HCT116 (cell line): ENCODE measurements around the gene PRPF40A. TPM values are rescaled to one million over a fixed set of nuclear protein-coding genes. Genes with fewer than 3 reads are reported as not detected.

Experiments used
- ATAC-seq: fragments of 200-7000 bp; cut with Tn5 transposase; 2 replicates; pipeline ENCODE4 v1.9.1; 2020; ENCODE audit warnings: mild to moderate bottlenecking, moderate library complexity
- BruUV-seq: library from RNA; stranded (reverse); fragments of 400-500 nt; replicated peaks from 2 replicates; lab custom pipeline; 2021; lab: Mats Ljungman, UMichigan
- CTCF ChIA-PET: fragments of 300-600 bp; sonication (Branson Sonifier 250); formaldehyde crosslinking; loops from one replicate; lab custom pipeline; 2021; ENCODE audit warnings: antibody characterized with exemption; lab: Charles Lee
- POLR2A ChIA-PET: fragments of 300-600, 350-600 bp; sonication (Branson Sonifier 250); formaldehyde crosslinking; loops from one replicate; lab custom pipeline; 2021; ENCODE audit warnings: antibody characterized with exemption; lab: Charles Lee
- RAD21 ChIA-PET, 2 experiments: fragments of 300-600 bp; sonication (Branson Sonifier 250); formaldehyde crosslinking; loops; one replicate each; lab custom pipeline; 2023; ENCODE audit warnings: low total read pairs in 2 of 2; ENCODE audit not compliant: uncharacterized antibody in 2 of 2, unreplicated experiment in 2 of 2, low non-redundant PET in 1 of 2; lab: Charles Lee
- DNase-seq: peaks from one replicate; pipeline ENCODE4 v3.0.0-alpha.2; 2010; ENCODE audit warnings: low read depth, low spot score
- H2AFZ ChIP-seq: fragments of 200-600 bp; shearing (Covaris generic), sonication (generic); 2 replicates; pipeline ENCODE4 v1.6.1; 2017; ENCODE audit warnings: low read depth, mixed run types, mixed read lengths, antibody characterized with exemption, low read length; ENCODE audit not compliant: poor library complexity, severe bottlenecking
- H3K27ac ChIP-seq: 2 replicates; pipeline ENCODE4 v1.5.1; 2012; ENCODE audit warnings: low read depth, low read length
- H3K27me3 ChIP-seq: fragments of 200-600 bp; sonication (generic); 2 replicates; pipeline ENCODE4 v1.6.1; 2016; ENCODE audit warnings: mixed run types, low read length, mixed read lengths; ENCODE audit not compliant: insufficient read depth
- H3K36me3 ChIP-seq, 2 experiments: fragments of 200-500 bp in 1 of 2; fragments of 200-600 bp in 1 of 2; sonication (Bioruptor generic) in 1 of 2; sonication (generic) in 1 of 2; 2 replicates each; pipeline versions ENCODE4 v1.5.1 to v1.6.1; 2014 to 2016; ENCODE audit warnings: low read length in 2 of 2, inconsistent platforms in 1 of 2, mixed read lengths in 1 of 2, mixed run types in 1 of 2; ENCODE audit not compliant: insufficient read depth in 2 of 2, control insufficient read depth in 1 of 2
- H3K4me1 ChIP-seq, 2 experiments: fragments of 200-600 bp in 1 of 2; sonication (generic) in 1 of 2; 2 replicates each; pipeline versions ENCODE4 v1.5.1 to v1.6.1; 2012 to 2017; ENCODE audit warnings: low read length in 2 of 2, inconsistent platforms in 1 of 2, mild to moderate bottlenecking in 1 of 2, mixed read lengths in 1 of 2, mixed run types in 1 of 2, moderate library complexity in 1 of 2; ENCODE audit not compliant: insufficient read depth in 2 of 2, control insufficient read depth in 1 of 2
- H3K4me2 ChIP-seq: fragments of 200-600 bp; sonication (generic); 2 replicates; pipeline ENCODE4 v1.6.1; 2017; ENCODE audit warnings: mixed run types, low read length, mixed read lengths
- H3K4me3 ChIP-seq, 2 experiments: fragments of 200-600 bp in 1 of 2; sonication (generic) in 1 of 2; replicated peaks in 1 of 2; 2 replicates each; pipeline ENCODE4 v1.5.1; 2011 to 2016; ENCODE audit warnings: low read length in 2 of 2, control low read depth in 1 of 2, low read depth in 1 of 2, mild to moderate bottlenecking in 1 of 2, mixed read lengths in 1 of 2, mixed run types in 1 of 2
- H3K79me2 ChIP-seq: fragments of 200-600 bp; sonication (generic); 2 replicates; pipeline ENCODE4 v1.6.1; 2017; ENCODE audit warnings: mild to moderate bottlenecking, mixed run types, low read length, moderate library complexity, mixed read lengths; ENCODE audit not compliant: insufficient read depth
- H3K9ac ChIP-seq: fragments of 200-600 bp; sonication (generic); 2 replicates; pipeline ENCODE4 v1.6.1; 2016; ENCODE audit warnings: low read length, mixed read lengths
- H3K9me2 ChIP-seq: fragments of 200-600 bp; sonication (generic), shearing (Covaris generic); 2 replicates; pipeline ENCODE4 v1.6.1; 2017; ENCODE audit warnings: mixed run types, mild to moderate bottlenecking, moderate library complexity; ENCODE audit not compliant: insufficient read depth
- H3K9me3 ChIP-seq, 2 experiments: fragments of 200-500 bp in 1 of 2; fragments of 200-600 bp in 1 of 2; sonication (Bioruptor generic) in 1 of 2; sonication (generic) in 1 of 2; 2 replicates each; pipeline ENCODE4 v1.6.1; 2014 to 2017; ENCODE audit warnings: low read length in 2 of 2, mixed read lengths in 2 of 2, inconsistent platforms in 1 of 2, low read depth in 1 of 2, mild to moderate bottlenecking in 1 of 2, mixed run types in 1 of 2, moderate library complexity in 1 of 2; ENCODE audit not compliant: control insufficient read depth in 1 of 2, insufficient read depth in 1 of 2
- H4K20me1 ChIP-seq: fragments of 200-600 bp; sonication (generic), shearing (Covaris generic); 2 replicates; pipeline ENCODE4 v1.6.1; 2017; ENCODE audit warnings: mixed run types, mild to moderate bottlenecking, moderate library complexity; ENCODE audit not compliant: insufficient read depth
- ATF3 ChIP-seq: IDR thresholded peaks from 2 replicates; pipeline ENCODE4 v1.6.1; 2012
- CTCF ChIP-seq, 3 experiments: fragments of 200-600 bp in 1 of 3; sonication (generic) in 1 of 3; IDR thresholded peaks in 2 of 3; conservative IDR thresholded peaks in 1 of 3; 2 replicates each; pipeline ENCODE4 v1.5.1; 2012 to 2017; ENCODE audit warnings: low read depth in 2 of 3, low read length in 2 of 3, antibody characterized with exemption in 1 of 3, borderline replicate concordance in 1 of 3, control low read depth in 1 of 3, mild to moderate bottlenecking in 1 of 3, mixed read lengths in 1 of 3, mixed run types in 1 of 3, moderate library complexity in 1 of 3; ENCODE audit not compliant: insufficient read depth in 1 of 3
- EZH2phosphoT487 ChIP-seq: fragments of 200-600 bp; IDR thresholded peaks from 2 replicates; pipeline ENCODE4 v1.6.1; 2018; ENCODE audit warnings: antibody characterized with exemption, borderline replicate concordance
- RAD21 ChIP-seq: IDR thresholded peaks from 2 replicates; pipeline ENCODE4 v1.6.1; 2012; ENCODE audit warnings: low read depth, mild to moderate bottlenecking
- ZNF274 ChIP-seq: fragments of 200-500 bp; sonication (Bioruptor generic); IDR thresholded peaks from 2 replicates; pipeline ENCODE4 v1.6.1; 2014; ENCODE audit warnings: mild to moderate bottlenecking, low read depth, low read length, inconsistent platforms
- intact Hi-C: fragments of 100-400 bp; cut with micrococcal nuclease; formaldehyde crosslinking; loops from 2 replicates; pipeline ENCODE4 v1.10.0; 2022
- total RNA-seq: library from RNA; stranded (reverse); gene quantifications from one replicate; pipeline ENCODE4 v1.2.1, GENCODE V29; 2021; ENCODE audit not compliant: unreplicated experiment

PRPF40A gene
- total RNA-seq, 1 experiment from 2014 or later = 171 TPM

- ChIA-PET POLR2A (no interaction called here), CTCF (no interaction called here), RAD21 (no interaction called here)
- Histone ChIP-seq H3K9me3 (no peaks in the 10 kb centered on the region), H3K9me2 (no peaks in the 10 kb centered on the region), H3K79me2 (no peaks in the 10 kb centered on the region)
- intact Hi-C loops = no loop called here
- TF ChIP-seq ZNF274 (no peak), RAD21 (peak; percentile 25; the same call in 1 of the 2 replicates), CTCF (IDR thresholded peaks at IDR 0.05 in 2 of 3, conservative IDR thresholded peaks at IDR 0.05 in 1 of 3; ENCODE audit: borderline replicate concordance in 1 of 3, insufficient read depth in 1 of 3, low read depth in 2 of 3, low read length in 2 of 3) (0 out of 6 replicates have a peak, but pooled peaks of 1 of the 3 experiments have one; percentile 4), EZH2phosphoT487 (no peak), ATF3 (no peak)
- TF ChIP-seq, all 23 proteins: peak for 2
- H3K36me3 ChIP-seq = peaks cover 0 to 5% of the 10 kb centered on the region in 2 experiments; a peak in 1 of 4 replicates
- no peak overlapping the region for H3K4me3 ChIP-seq
- no peak overlapping the region for H3K9ac ChIP-seq
- H3K4me2 ChIP-seq = no peak overlapping the region
- no peak overlapping the region for H2AFZ ChIP-seq
- peaks cover 0 to 4% of the 10 kb centered on the region in 2 experiments; a peak in 1 of 4 replicates for H3K4me1 ChIP-seq
- no peaks in the 10 kb centered on the region for H3K27me3 ChIP-seq
- H3K27ac ChIP-seq = no peak overlapping the region
- no peak for ATAC-seq
- DNase-seq = no peak
- H4K20me1 ChIP-seq = no peaks in the 10 kb centered on the region; the same call in 1 of the 2 replicates
- no TSS peak for BruUV-seq
These were observed 105.6 kb downstream of the PRPF40A start for GRCh38 chr2:152611458-152612231.
